DOHH2 (cell line): Measurements from ENCODE around the gene UBE2D4.

Experiments used
- CTCF ChIP-seq: fragments of 200-600 bp; sonication (generic); IDR thresholded peaks from one replicate; pipeline ENCODE4 v1.5.1; 2014; ENCODE audit warnings: antibody characterized with exemption, mild to moderate bottlenecking, low read depth, low read length; ENCODE audit not compliant: poor library complexity, severe bottlenecking
- EZH2phosphoT487 ChIP-seq: fragments of 200-600 bp; sonication (generic); IDR thresholded peaks from 2 replicates; pipeline ENCODE4 v1.6.1; 2017; ENCODE audit warnings: borderline replicate concordance, mild to moderate bottlenecking, antibody characterized with exemption, low read length, moderate library complexity, mixed read lengths

- no peak for TF ChIP-seq CTCF
- TF ChIP-seq EZH2phosphoT487, result no peak
Measured at GRCh38 chr7:43921423-43921822, 4.8 kb upstream of the UBE2D4 start.
